ENCODE measurements around the gene REN. TPM values are rescaled to one million over a fixed set of nuclear protein-coding genes. Genes with fewer than 3 reads are reported as not detected.

Gene REN
- total and polyA plus RNA-seq, 2 donors (not counting 3 experiments of a cell fraction or from before 2014, with no cell fraction given): 0.11 TPM; not detected in 1

DNA sequence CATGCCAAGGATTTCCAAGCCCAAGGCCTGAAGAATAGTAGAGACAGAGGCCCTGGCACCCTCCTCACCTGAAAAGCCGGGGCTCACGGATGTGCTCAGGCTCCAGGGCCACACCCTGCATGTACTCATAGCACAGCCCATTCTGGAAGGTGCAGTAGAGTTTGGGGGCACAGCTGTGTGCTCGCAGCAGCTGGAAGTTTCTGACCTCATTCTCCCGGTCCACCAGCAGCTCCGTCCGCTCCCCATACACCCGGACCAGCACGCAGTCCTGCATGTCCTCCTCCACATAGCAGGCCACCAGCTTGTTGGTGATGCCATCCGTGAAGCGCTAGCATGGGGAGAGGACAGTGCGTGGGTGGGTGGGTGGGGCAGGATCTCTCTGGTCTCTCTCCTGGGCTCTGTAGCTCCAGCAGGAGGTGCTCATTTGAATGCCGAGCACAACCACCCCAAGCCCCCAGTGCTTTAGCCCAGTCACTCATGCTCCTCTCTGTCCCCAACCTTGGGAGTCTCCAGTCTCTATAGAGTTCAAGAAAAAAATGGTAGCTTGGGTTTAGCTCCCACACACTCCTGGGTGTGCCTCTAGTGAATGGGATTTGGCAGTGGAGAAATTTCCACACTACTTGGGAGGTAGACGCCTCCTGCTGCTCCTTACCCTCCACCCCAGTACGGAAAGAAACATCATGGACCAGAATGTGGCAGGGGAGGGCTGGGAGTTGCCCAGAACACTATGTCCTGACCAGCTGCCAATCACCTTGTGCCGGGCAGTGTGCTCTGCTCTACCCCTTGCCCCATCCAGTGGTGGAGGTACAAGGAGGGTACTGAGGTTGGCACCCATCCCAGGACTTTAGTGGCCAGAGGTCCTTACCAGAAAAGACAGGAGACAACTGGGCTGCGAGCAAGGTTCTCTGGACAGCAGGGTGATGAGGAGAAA is 16.2 kb downstream of the REN start:
- Histone ChIP-seq H3K4me1 (ENCODE audit: control insufficient read depth, extremely low read depth, insufficient read depth, low read length) (peaks cover 5% of the 10 kb centered on the region), H3K4me2 (ENCODE audit: insufficient read depth, low read length) (no peak overlapping the region), H3K36me3 (ENCODE audit: control insufficient read depth in 2 of 2, extremely low read depth in 1 of 2, insufficient read depth in 2 of 2, low read length in 2 of 2) (no peaks in the 10 kb centered on the region), H3K4me3 (replicated peaks in 1 of 3; ENCODE audit: insufficient read depth in 1 of 3, low read depth in 1 of 3, low read length in 3 of 3) (no peak overlapping the region), H3K27ac (ENCODE audit: insufficient read depth, low read depth, low read length) (no peak overlapping the region), H3K9me3 (replicated peaks; ENCODE audit: control insufficient read depth, insufficient read depth, low read length) (no peaks in the 10 kb centered on the region), H3K9me1 (replicated peaks; ENCODE audit: control insufficient read depth, extremely low read depth, insufficient read depth, low read length) (no peaks in the 10 kb centered on the region), H3K9ac (replicated peaks; ENCODE audit: extremely low read depth, insufficient read depth, low read length) (no peak overlapping the region), H3K79me2 (ENCODE audit: control insufficient read depth, insufficient read depth, low read length) (no peaks in the 10 kb centered on the region), H3K27me3 (ENCODE audit: control insufficient read depth in 2 of 2, insufficient read depth in 2 of 2, low read length in 2 of 2) (no peaks in the 10 kb centered on the region), H4K20me1 (replicated peaks; ENCODE audit: control insufficient read depth, extremely low read depth, insufficient read depth, low read length) (no peaks in the 10 kb centered on the region), H2AFZ (ENCODE audit: low read depth, low read length) (no peak overlapping the region)
- CTCF ChIA-PET: interaction anchor here (1.1 to 3.8 kb wide), 4 partner anchors 13 to 213 kb away, joined by 3 to 29 read pairs (median 13); partner anchors contain the start of gene GOLT1A
- no peak for FAIRE-seq
- BruUV-seq (replicated peaks): no TSS peak
- DNase-seq (ENCODE audit: low read depth, low spot score): no peak
- POLR2A ChIA-PET: no interaction called here
- TF ChIP-seq POLR2AphosphoS5 (IDR thresholded peaks at IDR 0.05; ENCODE audit: insufficient read depth, low read depth, low read length): no peak
- no peak for TF ChIP-seq JUN (IDR thresholded peaks at IDR 0.05; ENCODE audit: borderline replicate concordance, insufficient read depth, insufficient read length, low read depth)
- TF ChIP-seq, protein P1, sequence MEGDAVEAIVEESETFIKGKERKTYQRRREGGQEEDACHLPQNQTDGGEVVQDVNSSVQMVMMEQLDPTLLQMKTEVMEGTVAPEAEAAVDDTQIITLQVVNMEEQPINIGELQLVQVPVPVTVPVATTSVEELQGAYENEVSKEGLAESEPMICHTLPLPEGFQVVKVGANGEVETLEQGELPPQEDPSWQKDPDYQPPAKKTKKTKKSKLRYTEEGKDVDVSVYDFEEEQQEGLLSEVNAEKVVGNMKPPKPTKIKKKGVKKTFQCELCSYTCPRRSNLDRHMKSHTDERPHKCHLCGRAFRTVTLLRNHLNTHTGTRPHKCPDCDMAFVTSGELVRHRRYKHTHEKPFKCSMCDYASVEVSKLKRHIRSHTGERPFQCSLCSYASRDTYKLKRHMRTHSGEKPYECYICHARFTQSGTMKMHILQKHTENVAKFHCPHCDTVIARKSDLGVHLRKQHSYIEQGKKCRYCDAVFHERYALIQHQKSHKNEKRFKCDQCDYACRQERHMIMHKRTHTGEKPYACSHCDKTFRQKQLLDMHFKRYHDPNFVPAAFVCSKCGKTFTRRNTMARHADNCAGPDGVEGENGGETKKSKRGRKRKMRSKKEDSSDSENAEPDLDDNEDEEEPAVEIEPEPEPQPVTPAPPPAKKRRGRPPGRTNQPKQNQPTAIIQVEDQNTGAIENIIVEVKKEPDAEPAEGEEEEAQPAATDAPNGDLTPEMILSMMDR (IDR thresholded peaks at IDR 0.05; ENCODE audit: extremely low read depth in 1 of 2, insufficient read depth in 1 of 2, low read depth in 1 of 2, low read length in 2 of 2): no peak
- TF ChIP-seq GATA2 (IDR thresholded peaks at IDR 0.05; ENCODE audit: insufficient read depth, insufficient read length, low read depth, low read length): no peak
- no peak for TF ChIP-seq MAX (IDR thresholded peaks at IDR 0.05; ENCODE audit: insufficient read depth, insufficient read length)
- TF ChIP-seq FOS (IDR thresholded peaks at IDR 0.05; ENCODE audit: borderline replicate concordance, insufficient read depth, low read length): no peak
- no peak for TF ChIP-seq POLR2A (IDR thresholded peaks at IDR 0.05; ENCODE audit: low read depth, low read length)
- TF ChIP-seq EZH2 (IDR thresholded peaks at IDR 0.05; ENCODE audit: borderline replicate concordance, low read depth, low read length, severe bottlenecking): no peak
- no peak for TF ChIP-seq MYC (IDR thresholded peaks at IDR 0.05; ENCODE audit: low read depth, low read length)
- dilution Hi-C loops (cut with MboI; ENCODE audit: extremely low pct_ligation_motif_present, low sequenced_read_pairs): loop anchor here (25.0 kb wide), 2 partner anchors 187 to 288 kb away; partner anchors contain the start of gene SNRPE
- intact Hi-C loops (cut with micrococcal nuclease): loop anchor here (2.0 kb wide), 1 partner anchor 19 kb away; no protein-coding TSS in a partner anchor

Data from endothelial cell of umbilical vein (primary cell).